Fibroblast of pulmonary artery (primary cell): ENCODE results near the gene RAB30.
A peak's percentile ranks its signal among the peaks of the same experiment; 100 is the strongest.

ENCODE experiments used
- DNase-seq: peaks from one replicate; pipeline ENCODE4 v3.0.0-alpha.2; 2010; ENCODE audit warnings: low read depth
- H3K4me3 ChIP-seq: replicated peaks from 2 replicates; pipeline ENCODE4 v1.5.1; 2011; ENCODE audit warnings: low read depth, mild to moderate bottlenecking, control low read depth, low read length, moderate library complexity
- TF ChIP-seq, protein P1 (sequence below): IDR thresholded peaks from 2 replicates; pipeline ENCODE4 v1.5.1; 2011; ENCODE audit warnings: mild to moderate bottlenecking, control low read depth, low read length, inconsistent platforms; ENCODE audit errors: missing control alignments

The RAB30 gene

DNA sequence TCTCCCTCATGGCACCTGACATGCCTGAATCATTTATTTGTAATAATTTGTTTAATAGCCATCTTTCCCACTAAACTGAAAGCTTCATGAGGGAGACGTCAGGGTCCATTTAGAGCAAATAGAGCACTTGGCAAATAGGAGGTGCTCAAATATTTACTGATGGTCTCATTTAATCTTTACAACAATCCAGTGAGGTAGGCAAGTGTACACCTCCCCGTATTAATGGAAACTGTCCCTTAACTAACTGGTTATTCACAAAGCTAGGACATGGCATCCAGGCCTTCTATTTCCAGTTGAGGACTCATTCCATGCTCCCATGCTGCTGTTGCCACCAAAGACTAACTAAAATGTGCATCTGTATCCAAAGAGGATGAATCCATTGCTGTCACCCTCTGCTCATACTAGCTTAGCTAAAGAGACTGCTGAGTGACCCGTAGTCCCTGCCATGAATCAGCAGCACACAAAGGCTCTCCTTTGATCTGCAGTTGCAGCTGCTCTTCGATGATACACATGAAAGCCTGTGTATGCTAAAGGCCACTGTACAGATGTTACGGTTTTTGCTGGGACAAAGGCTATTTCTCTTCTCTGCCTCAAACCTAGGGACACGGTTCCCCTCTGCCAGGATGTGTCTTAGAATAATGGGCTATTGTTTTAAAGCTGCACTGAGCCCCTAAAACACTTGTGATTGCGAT is 82.6 kb downstream of the RAB30 start:
- TF ChIP-seq, protein P1, sequence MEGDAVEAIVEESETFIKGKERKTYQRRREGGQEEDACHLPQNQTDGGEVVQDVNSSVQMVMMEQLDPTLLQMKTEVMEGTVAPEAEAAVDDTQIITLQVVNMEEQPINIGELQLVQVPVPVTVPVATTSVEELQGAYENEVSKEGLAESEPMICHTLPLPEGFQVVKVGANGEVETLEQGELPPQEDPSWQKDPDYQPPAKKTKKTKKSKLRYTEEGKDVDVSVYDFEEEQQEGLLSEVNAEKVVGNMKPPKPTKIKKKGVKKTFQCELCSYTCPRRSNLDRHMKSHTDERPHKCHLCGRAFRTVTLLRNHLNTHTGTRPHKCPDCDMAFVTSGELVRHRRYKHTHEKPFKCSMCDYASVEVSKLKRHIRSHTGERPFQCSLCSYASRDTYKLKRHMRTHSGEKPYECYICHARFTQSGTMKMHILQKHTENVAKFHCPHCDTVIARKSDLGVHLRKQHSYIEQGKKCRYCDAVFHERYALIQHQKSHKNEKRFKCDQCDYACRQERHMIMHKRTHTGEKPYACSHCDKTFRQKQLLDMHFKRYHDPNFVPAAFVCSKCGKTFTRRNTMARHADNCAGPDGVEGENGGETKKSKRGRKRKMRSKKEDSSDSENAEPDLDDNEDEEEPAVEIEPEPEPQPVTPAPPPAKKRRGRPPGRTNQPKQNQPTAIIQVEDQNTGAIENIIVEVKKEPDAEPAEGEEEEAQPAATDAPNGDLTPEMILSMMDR = no peak
- H3K4me3 ChIP-seq = no peak overlapping the region
- DNase-seq = no peak

DNA sequence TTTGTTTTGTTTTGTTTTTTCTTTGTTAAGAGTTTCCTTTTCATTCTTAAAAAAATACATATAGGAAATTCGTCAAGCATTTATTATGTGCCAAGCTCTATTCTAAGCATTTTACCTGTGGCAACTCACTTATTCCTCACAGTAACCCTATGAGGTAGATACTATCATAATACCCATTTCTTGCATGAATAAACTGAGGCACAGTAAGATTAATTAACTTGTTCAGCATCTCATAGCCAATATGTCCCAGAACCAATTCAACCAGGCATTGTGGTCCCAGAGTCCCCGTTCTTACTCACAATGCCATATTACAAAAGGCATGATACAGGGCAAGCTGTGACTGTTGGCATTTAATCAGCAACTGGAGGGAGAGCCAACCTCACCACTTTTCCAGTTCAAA is 83.7 kb downstream of the RAB30 start:
- no peak for DNase-seq
- TF ChIP-seq, protein P1 = no peak
- H3K4me3 ChIP-seq = no peak overlapping the region

DNA sequence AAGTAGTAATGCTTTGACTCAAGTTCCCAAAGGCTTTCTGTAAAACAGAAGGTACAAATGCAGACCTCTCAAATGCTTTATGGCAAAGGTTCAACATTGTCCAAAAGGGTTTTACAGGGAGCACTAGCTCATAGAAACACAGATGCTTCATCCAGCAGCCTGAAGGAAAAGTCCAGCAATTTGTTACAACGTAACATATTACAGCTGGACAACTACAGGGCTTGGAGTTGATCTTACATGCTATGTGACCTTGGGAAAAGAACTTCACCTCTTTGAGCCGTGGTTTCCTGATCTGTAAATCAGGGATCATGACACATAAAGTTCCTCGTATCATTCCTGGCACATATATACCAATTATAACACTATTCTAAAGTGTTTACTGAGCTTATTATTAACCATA is 85.3 kb downstream of the RAB30 start:
- TF ChIP-seq, protein P1 = no peak
- no peak overlapping the region for H3K4me3 ChIP-seq
- DNase-seq = no peak

DNA sequence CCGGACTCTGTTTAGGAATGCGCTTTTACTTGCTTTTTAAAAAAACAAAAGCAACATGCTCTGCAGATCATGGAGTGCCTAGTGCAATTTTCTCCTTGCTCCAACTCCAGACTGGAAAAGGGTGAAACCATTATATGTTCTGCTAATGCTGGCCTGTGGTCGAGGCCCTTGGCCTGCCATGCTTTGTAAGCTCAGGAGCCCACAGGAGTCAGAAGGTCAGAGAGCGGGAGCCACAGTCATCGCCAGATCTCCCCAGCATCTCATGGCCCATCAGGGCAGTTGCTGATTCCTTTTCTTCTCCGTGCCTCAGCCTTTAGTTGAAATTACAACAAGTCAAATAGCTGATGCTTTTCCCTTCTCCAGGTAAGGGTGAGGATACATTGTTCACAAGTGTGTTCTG is 89.8 kb downstream of the RAB30 start:
- H3K4me3 ChIP-seq = no peak overlapping the region
- TF ChIP-seq, protein P1 = no peak
- DNase-seq = no peak

DNA sequence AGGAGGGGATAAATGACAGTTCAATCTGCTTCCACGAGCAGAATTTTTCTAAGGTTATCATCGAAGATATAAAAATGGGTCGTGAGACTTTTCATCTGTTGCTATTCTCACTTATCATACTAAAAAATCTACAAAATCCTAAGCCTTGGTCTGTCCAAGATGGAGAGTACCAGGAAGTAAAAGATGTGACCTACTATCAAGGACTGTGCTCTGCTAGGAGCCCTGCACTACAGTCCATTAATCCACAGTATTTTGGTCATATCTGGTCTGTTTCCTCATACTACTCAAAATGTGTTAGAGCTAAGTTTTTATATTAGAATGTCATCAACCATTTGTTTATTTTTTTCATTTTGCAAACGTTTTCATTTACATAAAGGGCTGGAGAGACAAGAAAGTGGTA is 90.8 kb downstream of the RAB30 start:
- no peak for DNase-seq
- no peak overlapping the region for H3K4me3 ChIP-seq
- TF ChIP-seq, protein P1 = no peak

DNA sequence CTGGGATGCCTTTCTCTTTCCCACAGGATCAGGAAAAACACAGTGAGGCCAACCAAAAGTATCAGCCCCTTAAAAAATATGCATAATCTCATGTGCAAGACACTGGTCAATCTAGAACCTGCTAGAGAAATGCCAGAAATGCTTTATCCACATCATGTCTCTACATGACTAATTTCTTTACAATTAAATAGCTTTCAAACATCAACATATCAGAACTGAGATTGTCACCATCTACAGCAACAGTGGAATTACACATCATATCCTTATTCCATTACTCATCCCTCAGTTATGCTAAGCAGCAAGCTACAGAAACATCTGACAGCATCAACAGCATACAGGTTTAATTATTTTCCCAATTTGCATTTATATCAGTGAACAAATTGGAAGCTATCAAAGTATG is 91.4 kb downstream of the RAB30 start:
- TF ChIP-seq, protein P1 = no peak
- DNase-seq = peak; percentile 76
- no peak overlapping the region for H3K4me3 ChIP-seq

DNA sequence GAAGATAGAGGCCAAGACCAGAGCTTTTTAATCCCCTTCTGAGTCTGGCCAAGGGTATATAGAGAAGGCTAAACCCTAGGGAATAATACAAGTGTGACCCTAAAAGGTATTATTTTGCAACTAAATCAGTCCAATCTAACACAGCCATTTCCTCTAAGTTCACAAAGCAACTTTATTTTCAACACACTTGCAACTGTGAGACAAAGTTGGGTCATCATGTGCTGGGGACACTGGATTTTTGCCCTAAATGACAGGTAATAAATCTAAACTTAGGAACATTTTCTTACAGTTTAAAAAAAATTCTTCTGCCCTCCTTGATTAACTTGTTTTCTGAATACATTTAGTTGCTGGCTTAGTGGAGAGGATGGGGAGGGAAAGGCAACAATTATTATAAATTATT is 91.9 kb downstream of the RAB30 start:
- H3K4me3 ChIP-seq = no peak overlapping the region
- TF ChIP-seq, protein P1 = no peak
- DNase-seq = no peak
